RPMI7951 (cell line): Measurements from ENCODE around the gene TSPAN9. TPM values are rescaled to one million over a fixed set of nuclear protein-coding genes. Genes with fewer than 3 reads are reported as not detected.

Experiments used
- total RNA-seq: library from RNA; depleted of rRNA; stranded (reverse); fragments of >200 nt; shearing (Covaris generic); gene quantifications from 2 replicates; pipeline ENCODE4 v1.2.3, GENCODE V29; 2014; rRNA removed

The TSPAN9 gene
- total RNA-seq, 1 experiment from 2014 or later: 37.6 TPM

Other genes with a start within 250 kb of the TSPAN9 start
- gene NRIP2, start 242.3 kb upstream of the TSPAN9 start, total RNA-seq: not detected in 2 replicates
- gene TEX52, start 220.3 kb upstream of the TSPAN9 start, total RNA-seq: not detected in 2 replicates
- gene FOXM1, start 200.2 kb upstream of the TSPAN9 start, total RNA-seq: 38.6 and 58.3 TPM in 2 replicates
- gene RHNO1, start 200.2 kb upstream of the TSPAN9 start, total RNA-seq: 41.7 and 44.6 TPM in 2 replicates
- gene TULP3, start 186.5 kb upstream of the TSPAN9 start, total RNA-seq: 34.2 and 42.8 TPM in 2 replicates
- 10.9 and 11.3 TPM in 2 replicates for gene TEAD4, start 118.0 kb upstream of the TSPAN9 start, total RNA-seq